NCI-H1092 treated with DMSO at 0.1 percent for 48 hours (cell line): ENCODE results near the gene TNRC6B.

ENCODE experiments used
- DNase-seq: peaks from one replicate; lab custom pipeline; 2025; lab: John Stamatoyannopoulos, UW

TNRC6B gene

GRCh38 chr22:40240160-40240559 is 62.4 kb downstream of the TNRC6B start:
- no peak for DNase-seq

DNA sequence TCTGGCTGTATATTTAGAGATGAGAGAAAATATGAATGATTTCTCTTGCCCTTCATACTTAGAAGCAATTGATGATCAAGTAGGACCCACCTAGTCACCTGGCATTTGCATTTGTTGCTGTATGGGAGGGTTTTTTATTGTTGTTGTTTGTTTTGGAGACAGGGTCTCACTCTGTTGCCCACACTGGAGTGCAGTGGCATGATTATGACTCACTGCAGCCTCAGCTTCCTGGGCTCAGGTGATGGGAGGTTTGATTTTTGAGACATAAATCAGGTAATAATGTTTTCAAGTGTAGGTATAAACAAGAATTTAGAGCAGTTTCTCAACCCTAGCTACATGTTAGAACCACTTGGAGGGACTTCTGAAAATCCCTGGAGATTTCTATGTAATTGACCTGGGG is 63.0 kb downstream of the TNRC6B start:
- no peak for DNase-seq

DNA sequence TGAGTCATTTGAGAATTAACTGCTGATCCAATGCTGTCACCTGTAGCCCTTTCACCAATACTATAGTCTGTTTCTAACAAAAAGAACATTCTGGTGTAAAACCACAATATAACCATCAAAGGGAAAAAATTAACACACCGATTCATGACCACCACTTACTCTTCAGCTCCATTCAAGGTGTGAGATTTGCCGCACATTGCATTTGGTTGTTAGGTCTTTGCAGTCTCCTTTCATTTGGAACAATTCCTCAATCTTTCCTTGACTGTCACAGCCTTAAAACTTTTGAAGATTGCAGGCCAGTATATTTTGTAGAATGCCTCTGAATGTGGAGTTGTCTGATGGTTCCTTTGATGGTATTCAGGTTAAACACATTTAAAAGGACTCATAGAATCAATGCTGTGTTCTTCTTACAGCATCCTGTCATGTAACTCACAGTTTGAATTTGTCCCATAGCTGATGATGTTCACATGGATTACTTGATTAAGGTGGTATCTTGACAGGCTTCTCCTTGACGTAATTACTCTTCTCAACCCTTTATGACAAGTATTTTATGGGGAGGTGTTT is 63.6 kb downstream of the TNRC6B start:
- no peak for DNase-seq

DNA sequence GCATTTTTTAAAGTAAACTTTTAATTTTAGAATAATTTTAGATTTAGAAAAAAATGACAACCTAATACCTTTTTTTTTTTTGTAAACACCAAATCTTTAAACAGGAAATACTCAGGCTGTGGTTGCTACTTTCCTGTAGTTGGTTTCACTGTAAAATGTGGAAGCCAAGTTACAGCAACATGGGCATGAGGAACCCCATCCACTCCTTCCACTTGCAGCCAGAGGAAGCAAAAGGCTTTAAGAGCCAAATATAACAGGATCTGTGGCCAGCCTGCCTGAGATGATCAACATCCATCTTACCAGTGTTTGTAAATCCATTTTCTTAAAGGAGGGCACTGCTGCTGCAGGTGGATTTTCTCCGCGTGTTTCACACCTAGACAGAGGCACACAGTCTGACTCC is 66.2 kb downstream of the TNRC6B start:
- DNase-seq: no peak

DNA sequence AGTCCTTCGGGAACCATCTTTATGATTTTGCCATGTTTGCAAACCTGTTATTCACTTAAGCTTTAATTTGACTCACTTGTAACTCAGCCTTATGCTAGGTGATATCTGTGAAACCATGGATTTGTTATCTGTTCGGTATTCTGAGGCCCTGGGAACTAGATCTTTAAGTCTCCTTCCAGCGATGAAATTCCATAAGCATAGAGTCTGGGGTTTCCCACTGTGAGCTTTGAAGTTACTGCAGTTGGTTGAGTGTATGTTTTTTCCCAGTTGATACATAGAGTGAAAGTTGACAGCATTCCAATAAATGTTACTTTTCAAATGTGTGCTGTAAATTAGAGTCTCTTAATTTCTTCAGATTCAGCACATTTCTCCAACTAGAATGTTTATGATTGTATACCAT is 66.9 kb downstream of the TNRC6B start:
- DNase-seq: no peak

GRCh38 chr22:40247976-40248375 is 70.3 kb downstream of the TNRC6B start:
- DNase-seq: no peak

- DNase-seq: no peak
Observed at GRCh38 chr22:40249286-40249685, 71.6 kb downstream of the TNRC6B start.

DNA sequence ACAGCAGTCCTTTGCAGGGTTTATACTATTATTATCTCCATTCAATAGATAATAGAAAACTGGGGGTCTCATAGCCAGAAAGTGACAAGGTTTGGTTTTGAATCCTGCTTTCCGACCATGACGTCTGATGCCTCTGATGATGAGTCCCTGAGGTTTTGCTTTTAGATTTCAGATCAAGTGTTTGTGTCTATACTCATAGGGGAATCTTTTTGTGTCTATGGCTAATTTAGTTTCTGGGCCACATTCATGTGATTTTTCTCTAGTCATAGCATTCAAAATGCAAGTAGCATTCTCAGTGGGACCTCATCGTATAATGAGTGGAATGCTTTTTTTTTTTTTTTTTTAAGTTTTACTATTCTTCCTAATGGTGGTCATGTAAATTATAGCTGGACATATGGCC is 72.9 kb downstream of the TNRC6B start:
- DNase-seq: no peak

DNA sequence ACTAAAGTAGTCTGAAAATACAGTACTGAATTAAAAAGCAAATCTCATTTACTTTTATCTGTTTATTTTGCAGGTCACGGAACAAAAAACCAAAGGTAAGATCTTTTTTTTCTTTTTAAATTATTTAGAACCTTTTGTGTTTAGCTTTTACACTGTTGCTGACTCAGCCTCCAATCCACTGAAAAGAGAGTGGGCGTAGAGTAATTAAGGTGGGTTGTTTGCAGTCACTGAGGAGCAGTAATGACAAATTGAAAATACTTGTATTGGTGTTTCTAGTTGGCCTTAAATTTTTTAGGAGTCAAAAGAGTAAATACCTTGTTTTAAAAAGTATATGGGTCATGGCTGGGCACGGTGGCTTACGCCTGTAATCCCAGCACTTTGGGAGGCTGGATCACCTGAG is 73.4 kb downstream of the TNRC6B start:
- no peak for DNase-seq

- no peak for DNase-seq
Observed at GRCh38 chr22:40252146-40252545, 74.4 kb downstream of the TNRC6B start.

- DNase-seq: no peak
Observed at GRCh38 chr22:40256516-40256915, 78.8 kb downstream of the TNRC6B start.

GRCh38 chr22:40258017-40258416 is 80.3 kb downstream of the TNRC6B start:
- no peak for DNase-seq

DNA sequence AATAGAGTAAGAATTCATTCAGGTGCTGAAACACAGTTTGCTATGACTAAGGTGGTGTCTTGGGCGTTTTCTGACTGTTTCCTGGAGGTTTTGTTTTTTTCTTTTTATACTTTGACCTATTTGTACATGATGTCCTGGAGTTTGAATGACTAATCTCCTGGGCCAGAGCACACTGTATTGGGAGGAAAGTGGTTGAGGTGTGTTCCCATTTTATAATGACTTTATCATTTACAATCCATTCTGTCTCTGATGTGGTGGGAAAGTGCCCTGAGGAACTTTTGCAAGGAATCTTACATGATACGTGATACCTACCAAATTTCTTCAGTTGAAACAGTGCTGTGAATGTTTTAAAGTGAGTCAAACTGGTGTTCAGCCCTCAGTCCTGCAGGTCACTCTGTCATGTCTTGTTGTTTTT is 80.8 kb downstream of the TNRC6B start:
- DNase-seq: no peak

GRCh38 chr22:40261783-40262182 is 84.1 kb downstream of the TNRC6B start:
- DNase-seq: no peak

DNA sequence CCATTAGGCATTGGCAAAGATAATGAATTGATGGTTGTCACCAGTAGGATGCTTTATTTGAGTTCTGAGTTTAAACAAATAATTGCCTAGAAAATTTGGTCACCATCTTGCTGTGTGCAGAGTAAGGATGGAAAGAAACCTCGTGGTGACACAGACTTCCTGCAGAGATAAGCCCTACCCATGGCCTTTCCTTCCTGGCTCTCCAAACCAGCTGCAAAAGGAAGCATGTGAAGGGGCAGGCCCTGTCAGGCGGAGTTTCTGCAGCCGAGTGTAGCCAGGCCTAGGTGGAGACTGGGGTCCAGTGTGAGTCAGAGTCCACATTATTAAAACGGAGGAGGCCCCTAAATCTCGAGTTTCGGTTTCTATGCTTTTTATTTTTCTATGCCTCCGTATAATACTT is 85.5 kb downstream of the TNRC6B start:
- no peak for DNase-seq

DNA sequence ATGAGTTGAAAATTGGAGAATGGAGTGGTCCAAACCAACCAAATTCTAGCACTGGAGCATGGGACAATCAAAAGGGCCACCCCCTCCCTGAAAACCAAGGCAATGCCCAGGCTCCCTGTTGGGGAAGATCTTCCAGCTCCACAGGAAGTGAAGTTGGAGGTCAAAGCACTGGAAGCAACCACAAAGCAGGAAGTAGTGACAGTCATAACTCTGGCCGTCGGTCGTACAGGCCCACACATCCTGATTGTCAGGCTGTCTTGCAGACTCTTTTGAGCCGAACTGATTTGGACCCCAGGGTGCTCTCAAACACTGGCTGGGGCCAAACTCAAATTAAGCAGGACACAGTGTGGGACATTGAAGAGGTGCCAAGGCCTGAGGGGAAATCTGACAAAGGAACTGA is 88.1 kb downstream of the TNRC6B start:
- no peak for DNase-seq

DNA sequence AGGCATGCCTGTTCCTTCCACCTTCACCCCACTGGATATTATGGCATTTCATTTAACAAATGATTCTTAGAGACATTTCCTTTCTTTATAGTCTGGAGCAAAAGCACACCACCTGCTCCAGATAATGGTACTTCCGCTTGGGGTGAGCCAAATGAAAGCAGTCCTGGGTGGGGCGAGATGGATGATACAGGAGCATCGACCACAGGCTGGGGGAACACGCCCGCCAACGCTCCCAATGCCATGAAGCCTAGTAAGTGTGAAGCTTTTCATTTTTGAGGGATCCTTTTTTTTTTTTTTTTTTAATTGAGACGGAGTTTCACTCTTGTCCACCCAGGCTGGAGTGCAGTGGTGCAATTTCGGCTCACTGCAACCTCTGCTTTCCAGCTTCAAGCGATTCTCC is 92.3 kb downstream of the TNRC6B start:
- no peak for DNase-seq

GRCh38 chr22:40270748-40271373 is 93.1 kb downstream of the TNRC6B start:
- DNase-seq: no peak

DNA sequence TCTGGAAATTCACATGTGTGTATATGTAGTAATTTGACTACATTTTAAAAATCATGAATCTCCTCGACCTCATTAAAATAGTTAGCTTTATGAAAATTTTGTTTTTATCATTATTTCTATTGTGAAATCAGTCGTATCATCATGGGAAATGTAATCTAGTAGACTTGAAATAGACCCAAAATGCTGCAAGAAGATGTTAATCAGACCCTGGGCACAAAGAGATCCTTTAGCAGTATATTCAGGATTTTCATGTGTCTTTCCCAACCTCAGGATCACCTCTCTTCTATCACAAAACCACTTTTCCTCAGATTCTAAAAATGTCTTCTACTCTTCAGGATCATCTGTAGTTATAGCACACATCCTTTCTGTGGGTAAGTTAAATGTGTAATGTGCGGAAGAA is 93.7 kb downstream of the TNRC6B start:
- DNase-seq: no peak

DNA sequence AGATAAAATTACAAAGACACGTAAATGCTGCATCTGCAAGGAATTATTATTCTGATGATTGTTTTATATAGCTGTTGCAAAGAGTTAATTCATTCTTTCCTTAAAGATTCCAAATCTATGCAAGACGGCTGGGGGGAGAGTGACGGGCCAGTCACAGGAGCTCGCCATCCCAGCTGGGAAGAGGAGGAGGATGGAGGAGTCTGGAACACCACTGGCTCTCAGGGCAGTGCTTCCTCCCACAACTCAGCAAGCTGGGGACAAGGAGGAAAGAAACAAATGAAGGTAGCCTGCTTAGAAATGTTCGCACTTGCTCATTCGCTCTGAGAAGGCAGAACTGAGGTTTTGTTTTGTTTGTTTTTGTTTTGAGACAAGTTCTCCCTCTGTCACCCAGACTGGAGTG is 95.6 kb downstream of the TNRC6B start:
- DNase-seq: no peak

GRCh38 chr22:40276996-40277823 is 99.5 kb downstream of the TNRC6B start:
- DNase-seq: no peak

DNA sequence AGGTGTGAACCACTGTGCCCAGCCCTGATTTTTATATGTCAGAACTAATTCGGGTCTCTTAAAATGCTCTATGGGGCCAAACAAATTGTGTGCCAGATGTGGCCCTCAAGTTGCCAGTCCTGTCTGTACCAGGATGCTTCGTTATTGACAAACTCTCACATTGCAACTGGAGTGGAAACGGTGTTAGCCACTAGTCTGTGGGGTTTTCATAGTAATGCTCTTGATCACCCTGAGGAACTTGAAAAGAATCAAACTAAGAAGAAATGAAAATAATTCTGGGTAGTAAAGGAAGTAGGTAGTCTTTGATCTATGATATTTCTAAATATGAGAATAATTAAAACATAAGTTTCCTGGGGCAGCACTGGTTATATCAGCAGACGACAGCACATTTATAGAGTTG is 101.3 kb downstream of the TNRC6B start:
- DNase-seq: no peak

DNA sequence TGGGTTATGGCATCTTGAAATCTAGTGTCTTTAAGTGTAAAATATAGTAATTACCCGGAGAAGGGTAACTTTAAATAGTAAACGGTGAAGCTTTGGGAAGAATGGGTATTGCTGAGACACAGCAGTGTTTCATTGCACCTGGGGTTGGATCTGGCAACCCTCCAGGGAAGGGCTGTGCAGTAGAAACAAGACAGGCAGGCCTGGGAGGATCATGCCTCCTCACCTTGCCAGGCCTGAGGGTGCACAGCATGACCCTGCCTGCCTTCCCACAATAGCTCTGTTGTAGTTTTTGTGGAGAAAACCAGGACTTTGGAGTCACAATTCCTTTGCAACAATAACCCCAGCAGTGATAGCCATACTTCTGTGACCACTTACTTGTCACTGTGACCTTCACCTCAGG is 104.0 kb downstream of the TNRC6B start:
- no peak for DNase-seq

DNA sequence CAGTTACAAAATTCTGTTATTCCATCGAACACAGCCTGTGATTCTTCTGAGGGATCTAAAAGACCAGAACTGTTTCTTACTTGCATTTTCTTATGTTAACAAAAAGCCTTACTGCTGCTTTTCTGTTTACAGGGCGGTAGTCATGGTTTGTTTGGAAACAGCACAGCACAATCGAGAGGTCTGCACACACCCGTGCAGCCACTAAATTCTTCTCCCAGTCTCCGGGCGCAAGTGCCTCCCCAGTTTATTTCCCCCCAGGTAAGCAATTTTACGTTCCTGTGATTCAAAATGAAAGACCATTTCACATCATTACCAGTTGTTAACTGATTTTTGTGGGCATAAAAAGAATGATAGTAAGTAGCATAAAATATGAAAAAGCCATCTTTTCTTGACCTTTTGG is 107.8 kb downstream of the TNRC6B start:
- DNase-seq: no peak
